Hematopoietic multipotent progenitor cell treated with erythropoietin and hydrocortisone succinate and interleukin-3 and kit ligand, for 15 days (in vitro differentiated cells): Measurements from ENCODE around the gene HAUS3.
"Not testable (repeated sequence)": the region's sequence is repeated elsewhere in the genome, so short reads cannot be mapped to it uniquely, and the experiment has no call there.

Source experiments
- DNase-seq: peaks from one replicate; pipeline ENCODE4 v3.0.0-alpha.2; 2015; ENCODE audit warnings: low spot score

HAUS3 gene

GRCh38 chr4:2220016-2220630 is 21.8 kb downstream of the HAUS3 start:
- peak; percentile 78 for DNase-seq

DNA sequence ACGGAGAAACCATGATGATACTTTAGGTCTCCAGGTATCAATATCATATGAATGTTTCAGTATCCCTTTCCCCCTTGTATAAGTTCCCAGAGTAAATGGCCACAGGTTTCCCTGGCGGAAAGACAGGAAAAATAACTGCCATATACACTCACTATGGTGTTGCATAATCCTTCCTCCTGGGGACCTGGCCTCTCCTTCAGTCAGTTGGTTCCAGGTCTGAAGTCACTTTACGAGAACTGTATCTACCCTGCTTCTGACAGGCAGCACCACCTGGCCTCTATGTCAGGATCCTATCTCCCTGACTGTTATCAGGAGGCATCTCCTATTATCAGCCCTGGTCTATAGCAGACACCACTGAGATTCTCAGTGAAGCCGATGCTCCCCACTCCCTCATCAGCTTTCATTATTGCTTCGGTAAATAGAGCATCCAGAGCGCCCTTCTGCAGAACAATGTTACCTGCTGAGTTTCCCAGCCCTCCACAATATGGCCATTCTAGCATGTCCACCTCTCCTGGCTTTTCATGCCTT is 22.6 kb downstream of the HAUS3 start:
- DNase-seq, result no peak

GRCh38 chr4:2218436-2218835 is 23.5 kb downstream of the HAUS3 start:
- no peak for DNase-seq

DNA sequence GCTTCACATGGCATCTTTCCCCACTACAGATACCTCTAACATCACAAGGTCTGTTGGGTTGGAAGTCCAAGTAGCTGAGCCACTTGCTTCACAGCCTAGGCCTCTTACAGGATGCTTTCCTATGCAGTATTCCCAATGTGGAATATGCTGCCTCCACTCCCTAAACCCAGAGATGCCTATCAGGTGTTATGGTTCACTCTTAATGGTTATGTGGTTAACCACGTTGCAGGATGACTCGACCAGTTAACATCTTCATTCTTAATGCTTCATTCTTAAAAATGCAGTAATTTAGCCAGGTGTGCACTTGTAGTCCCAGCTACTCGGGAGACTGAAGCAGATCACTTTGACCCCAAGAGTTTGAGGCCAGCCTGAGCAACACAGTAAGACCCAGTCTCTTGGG is 24.2 kb downstream of the HAUS3 start:
- DNase-seq, result no peak

DNA sequence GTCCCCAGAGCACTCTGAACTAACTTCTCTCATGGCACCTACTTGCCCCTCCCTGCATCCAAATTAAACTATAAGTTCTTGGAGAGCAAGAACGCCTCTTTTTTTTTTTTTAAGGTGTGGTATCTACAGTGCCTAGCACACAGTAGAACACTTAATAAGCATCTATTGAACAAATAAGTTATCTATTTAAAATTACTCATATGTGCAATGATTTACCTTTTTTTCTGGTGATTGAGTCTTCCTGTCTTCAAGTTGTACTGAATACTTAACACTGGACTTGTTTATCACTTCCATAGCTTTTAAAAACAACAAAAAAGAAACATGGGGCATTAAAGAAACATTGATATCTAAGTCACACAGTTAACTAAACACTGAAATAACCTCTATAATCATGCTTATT is 29.1 kb downstream of the HAUS3 start:
- DNase-seq, result no peak

DNA sequence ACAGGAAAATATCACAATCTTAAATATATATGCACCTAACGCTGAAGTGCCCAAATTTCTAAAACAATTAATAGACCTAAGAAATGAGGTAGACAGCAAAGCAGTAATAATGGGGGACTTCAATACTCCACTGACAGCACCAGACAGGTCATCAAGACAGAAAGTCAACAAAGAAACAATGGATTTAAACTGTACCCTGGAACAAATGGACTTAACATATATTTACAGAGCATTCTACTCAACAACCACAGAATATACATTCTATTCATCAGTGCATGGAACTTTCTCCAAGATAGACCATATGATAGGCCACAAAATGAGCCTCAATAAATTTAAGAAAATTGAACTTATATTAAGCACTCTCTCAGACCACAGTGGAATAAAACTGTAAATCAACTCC is 39.1 kb downstream of the HAUS3 start:
- DNase-seq, result not testable (repeated sequence)

DNA sequence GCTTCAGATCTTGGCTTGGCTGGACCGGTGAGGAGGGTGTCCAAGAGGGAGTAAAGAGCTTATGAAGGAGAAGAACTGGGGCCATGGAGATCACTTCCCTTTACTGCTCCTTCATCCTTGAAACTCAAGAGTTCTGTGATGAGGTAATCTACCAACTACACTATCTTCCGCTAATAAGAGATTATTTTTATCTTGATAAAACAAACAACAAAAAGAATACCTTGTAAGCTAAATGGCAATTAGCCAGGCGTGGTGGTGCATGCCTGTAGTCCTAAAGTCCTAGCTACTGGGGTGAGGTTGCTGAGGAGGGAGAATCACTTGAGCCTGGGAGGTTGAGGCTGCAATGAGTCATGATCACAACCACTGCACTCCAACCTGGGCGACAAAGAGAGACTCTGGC is 47.4 kb downstream of the HAUS3 start:
- no peak for DNase-seq

GRCh38 chr4:2193326-2193725 is 48.6 kb downstream of the HAUS3 start:
- DNase-seq, result no peak

- no peak for DNase-seq
Measured at GRCh38 chr4:2186865-2187172, 55.1 kb downstream of the HAUS3 start.

DNA sequence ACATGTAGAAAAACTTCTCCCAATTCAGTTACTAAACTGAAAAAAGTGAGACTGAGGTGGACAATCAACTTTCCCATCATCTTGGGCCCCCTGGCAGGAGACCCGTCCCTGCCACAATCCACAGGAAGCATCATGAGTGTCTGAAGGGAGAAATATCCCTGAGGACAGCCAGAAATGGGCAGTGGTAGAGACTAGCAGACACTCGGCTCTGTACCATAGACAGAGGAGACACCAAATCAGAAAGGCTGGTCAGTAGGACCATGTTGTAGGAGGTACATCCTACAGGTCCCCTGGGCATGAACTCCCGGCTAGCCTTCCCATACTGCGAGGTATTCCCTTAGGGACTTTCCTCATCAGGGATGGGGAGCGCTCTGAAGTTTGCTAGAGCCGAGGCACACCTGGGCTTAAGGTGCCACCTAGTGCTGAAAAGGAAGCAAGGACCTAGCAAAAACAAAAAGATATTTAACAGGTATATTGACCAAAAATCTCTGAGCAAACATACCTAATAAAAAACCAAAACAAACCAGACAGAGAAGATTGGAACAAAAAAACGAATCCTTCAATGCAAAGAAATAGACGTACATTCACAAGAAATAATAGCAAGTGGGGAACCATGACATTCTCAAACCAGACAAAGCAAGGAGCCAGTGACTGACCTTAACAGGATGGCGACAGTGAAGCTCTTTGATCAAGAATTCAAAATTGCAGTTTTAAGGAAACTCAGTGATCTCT is 55.6 kb downstream of the HAUS3 start:
- no peak for DNase-seq

DNA sequence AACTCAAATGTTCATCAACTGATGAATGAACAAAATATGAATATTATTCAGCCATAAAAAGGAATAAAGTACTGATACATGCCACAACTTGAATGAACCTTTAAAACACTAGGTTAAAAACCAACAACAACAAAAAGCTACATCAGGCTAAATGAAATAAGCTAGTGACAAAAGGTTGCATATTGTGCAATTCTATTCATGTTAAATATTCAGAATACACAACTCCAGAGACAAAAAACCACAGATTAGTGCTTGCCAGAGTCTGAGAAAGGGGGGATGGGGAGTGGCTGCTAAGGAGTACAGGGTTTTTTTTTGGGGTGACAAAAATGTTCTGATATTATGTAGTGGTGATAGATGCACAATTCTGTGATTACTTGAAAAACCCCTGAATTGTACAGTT is 58.5 kb downstream of the HAUS3 start:
- DNase-seq, result no peak

DNA sequence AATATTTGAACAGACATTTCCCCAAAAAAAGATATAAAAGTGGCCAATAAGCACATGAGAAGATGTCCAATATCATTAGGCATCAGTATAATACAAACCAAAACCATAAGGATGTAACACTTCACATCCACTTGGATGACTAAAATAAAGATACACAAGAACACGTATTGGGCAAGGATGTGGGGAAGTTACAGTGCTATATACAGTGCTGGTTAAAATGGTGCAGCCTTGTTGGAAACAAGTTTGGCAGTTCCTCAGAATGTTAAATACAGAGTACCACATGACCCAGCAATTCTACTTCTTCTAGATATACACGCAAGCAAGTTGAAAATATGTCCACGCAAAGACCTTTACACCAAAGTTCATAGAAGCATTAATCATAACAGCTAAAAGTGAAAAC is 58.9 kb downstream of the HAUS3 start:
- DNase-seq, result no peak

DNA sequence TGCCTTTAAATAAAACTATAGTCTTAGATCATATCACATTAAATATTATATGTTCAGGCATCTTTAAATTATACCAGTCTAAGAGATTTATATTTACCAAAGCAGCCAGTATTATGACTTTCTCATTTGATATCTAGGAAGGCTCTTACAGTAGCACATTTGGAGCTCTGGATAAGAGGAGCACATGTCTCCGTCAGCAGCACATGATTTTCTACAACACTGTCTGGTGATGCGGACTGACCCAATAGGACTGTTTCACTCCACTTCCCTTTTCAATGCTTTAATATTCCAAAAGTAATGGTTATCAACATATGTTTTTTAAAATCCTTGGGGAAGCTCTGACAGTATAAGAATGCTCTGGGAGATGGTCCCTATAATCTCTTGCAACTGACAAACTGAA is 61.5 kb downstream of the HAUS3 start:
- no peak for DNase-seq

DNA sequence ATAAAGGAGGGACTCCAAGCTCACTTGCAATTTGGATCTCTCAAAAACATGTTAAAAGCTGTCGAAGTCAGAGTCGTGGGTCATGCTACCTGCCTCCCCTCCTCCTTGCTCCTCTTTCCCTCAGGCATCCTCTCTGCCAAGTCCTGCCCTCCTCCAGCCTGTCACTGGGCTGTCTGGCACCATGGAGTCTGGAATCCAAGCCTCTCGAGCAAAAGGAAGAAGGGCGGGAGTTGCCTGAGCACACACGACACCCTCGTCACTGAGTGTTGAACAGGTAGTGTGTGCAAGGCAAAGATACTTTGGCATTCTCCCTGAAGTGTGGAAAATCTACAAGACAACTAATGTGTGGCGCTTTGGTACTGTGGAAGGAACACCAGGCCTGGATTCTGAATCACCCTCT is 62.2 kb downstream of the HAUS3 start:
- no peak for DNase-seq

DNA sequence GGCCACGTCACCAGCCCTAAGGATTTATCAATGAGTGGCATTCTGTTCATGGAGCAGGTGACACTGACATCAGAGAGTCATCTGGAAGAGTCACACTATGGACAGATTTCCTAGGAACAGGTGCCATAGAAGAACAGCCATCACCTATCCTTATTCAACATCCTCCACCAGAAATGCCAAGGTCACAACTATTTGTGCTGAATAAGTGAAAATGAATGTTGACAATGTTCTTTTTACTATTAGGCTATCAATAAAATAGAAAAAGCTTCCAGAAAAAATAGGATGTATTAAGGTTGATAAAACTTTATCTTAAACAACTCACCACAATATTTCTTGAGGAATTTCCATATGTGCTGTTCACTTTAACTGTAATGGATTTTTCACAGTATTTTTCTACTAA is 62.9 kb downstream of the HAUS3 start:
- DNase-seq, result no peak
